Measurements from ENCODE around the gene ZFP37.
"Not testable (repeated sequence)": the region's sequence is repeated elsewhere in the genome, so short reads cannot be mapped to it uniquely, and the experiment has no call there.

The ZFP37 gene

DNA sequence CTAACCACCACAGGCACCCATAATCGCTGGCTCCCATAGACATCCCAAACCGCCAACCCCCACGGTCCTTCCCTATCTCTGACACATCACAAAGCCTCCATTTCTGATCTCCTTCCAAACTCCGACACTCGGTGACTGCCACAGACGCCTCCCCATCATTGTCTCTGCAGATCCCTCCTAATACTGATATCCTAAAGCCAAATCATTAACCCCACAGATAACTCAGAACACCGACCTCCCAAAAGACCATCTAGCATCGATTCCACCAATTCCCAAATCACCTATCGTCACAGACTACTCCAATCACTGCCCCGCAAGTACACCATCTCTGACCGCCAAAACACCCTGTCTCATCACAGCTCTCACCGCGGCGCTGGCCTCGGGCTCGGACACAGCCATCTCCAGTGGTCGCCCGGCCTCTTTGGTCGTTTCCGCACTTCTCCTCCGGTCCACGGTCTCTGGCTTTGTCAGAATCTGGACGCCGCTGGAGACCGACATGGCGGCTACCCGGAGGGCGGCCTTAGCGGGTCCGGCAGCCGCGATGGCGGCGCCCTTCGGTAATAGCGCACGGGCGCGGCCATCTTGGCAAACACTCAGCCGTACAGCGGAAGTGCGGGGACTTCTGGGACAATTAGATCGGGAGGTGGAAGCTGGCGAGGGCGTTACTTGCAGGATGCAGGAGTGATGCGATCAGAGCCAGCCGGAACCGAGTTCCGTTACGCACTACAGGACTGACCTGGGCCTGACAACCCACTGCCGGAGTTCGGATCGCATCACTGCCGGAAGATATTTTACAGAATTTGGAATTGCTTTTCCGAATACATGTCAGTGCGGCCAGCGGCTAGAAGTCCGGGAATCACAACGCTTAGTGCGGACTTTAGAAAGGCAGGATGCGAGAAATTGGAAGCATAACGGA lies at the start of gene ZFP37:
Gene ZFP37, minus strand, starts transcription at position 534 of the 916 bp plus-strand sequence. Its CDS starts 36 bp downstream, at position 498.
- peak; percentile 47 to 74 (median 65) for DNase-seq (ENCODE audit: low read depth in 3 of 3)

DNA sequence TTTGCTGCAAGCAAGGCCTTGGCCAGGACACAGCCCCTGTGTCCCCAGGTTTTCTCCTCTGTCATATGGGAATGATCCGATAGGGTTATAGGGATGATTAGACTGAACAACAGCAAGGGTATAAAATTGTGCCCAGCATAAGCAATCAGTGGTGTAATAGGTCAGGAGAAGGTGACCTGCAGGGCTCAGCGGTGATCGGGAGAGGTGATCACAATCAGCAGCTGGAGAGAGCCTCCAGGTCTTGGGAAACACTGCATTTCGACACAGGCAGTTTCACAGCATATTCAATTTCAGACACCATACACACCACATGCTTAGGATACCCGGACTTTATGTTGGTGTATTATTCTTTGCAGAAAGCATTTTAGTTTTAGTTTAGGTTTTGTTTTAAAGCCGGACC lies 48.8 kb upstream of the ZFP37 start:
- DNase-seq (ENCODE audit: low read depth in 3 of 3), result not testable (repeated sequence)

DNA sequence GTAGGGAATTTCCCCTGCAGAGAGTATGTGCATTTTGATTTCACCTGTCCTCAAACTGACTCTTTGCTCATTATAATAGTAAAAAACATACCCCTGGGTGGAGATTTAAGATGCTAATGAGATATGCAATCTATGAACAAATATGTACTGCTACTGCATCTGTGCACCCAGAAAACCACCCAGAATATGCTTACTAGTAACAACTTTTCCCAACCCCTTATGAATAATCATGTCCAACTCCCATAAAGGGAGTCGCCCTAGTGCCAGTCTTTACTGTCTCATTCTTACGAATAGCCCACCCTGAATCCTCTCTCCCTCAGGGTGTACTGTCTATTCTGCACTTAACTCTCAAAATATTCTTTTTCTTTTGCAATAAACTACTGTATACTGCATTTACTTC lies 39.0 kb upstream of the ZFP37 start:
- DNase-seq (ENCODE audit: low read depth in 3 of 3), result no peak

DNA sequence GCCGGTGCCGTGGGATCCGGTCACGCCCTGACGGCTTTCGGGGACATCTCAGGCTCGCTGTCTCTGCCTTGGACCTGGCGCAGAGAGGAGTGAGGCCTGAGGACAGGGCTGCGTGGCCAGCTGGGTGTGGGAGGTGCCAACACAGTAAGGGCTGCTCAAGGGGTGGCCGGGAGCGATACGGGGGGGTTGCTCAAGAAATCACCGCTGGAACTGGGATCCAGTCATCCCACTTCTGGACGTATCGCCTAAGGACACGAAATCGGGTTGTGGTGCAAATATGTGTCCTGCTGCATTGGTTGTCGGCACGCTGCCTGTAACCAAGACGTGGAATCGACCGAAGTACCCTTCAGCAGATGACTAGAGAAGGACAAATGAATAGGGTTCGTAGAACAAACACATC lies 33.4 kb upstream of the ZFP37 start:
- DNase-seq (ENCODE audit: low read depth in 3 of 3), result not testable (repeated sequence)

DNA sequence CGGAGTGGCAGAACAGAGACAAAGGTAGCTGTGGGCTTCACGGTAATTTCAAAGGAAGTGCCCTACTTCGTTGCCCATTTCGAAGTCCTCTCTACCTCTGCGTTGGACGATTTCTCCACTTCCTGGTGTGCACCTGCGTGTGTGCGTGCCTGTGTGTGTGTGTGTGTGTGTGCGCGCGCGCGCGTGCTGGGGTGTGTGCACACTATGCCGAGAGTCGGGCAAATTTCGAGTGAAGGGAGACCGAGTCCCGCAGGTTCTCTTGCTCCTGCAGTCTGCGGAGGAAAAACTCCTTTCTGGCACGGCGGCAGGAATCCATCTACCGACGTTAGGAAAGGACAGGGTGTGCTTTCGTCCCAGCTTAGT lies 32.6 kb upstream of the ZFP37 start:
- not testable (repeated sequence) for DNase-seq (ENCODE audit: low read depth in 3 of 3)

DNA sequence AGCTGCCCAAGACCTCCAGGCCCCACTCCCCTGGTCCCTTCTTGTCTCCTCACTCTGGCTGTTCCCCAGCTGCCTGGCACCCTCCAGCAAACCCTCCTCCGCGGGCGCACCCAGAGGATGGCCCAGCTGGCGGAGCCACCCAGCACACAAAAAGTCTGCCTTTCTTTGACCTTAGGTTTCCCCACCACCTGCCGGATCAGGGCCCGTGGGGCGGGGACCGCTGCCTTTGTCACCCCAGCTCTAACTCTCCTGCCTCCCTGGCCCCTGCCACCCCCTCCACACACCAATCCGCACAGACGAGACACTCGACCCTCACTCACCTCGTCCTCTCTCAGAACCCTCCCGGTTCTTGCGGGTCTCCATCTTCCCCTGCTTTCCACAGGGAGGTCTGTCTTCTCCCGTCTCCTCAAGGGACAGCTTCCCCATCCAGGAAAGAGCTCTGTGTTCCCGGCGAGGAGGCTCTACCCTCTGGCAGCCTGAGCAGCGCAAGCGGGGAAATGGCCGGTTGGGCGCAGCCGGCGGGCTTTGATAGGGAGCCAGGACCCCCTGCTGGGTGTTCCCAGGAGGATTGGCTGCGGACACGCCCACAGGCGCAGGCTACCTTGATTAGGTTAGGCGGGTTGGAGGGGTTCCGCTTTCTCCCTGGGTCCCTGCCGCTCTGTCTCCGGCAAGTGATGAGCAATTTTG lies 32.1 kb upstream of the ZFP37 start:
- DNase-seq (ENCODE audit: low read depth in 3 of 3), result not testable (repeated sequence)

DNA sequence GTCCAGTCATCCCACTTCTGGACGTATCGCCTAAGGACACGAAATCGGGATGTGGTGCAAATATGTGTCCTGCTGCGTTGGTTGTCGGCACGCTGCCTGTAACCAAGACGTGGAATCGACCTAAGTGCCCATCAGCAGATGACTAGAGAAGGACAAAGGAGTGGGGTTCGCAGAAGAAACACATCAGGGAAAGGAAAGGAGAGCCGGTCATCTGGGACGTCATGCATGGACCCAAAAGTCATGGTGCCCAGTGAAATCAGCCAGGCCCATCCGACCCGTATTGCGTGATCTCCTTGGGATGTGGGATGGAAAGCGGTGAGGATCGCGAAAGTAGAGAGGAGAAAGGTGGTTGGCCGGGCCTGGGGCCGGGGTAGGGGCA lies 6.4 kb upstream of the ZFP37 start:
- not testable (repeated sequence) for DNase-seq (ENCODE audit: low read depth in 3 of 3)

DNA sequence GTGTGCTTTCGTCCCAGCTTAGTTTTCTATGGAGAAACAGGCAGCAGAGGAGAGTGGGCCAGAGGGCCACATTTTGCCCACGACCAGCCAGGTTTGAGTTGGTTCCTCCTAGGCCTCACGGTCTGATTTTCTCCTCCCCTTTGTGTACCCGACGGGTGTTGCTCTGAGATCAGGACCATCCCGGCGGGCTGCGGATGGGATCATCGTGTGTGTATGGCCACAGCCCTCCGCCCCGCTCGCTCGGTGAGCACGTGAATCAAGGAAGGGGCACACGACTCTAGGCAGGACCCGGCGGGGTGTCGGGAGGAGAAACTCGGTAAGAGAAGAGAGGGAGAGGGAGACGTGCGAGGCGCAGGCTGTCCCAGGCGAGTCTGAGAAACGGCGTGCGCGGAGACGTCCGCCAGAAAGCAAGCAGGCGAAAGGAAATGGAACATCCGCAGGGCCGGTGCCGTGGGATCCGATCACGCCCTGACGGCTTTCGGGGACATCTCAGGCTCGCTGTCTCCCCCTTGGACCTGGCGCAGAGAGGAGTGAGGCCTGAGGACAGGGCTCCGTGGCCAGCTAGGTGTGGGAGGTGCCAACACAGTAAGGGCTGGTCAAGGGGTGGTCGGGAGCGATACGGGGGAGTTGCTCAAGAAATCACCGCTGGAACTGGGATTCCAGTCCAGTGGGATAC lies 5.9 kb upstream of the ZFP37 start:
- not testable (repeated sequence) for DNase-seq (ENCODE audit: low read depth in 3 of 3)

DNA sequence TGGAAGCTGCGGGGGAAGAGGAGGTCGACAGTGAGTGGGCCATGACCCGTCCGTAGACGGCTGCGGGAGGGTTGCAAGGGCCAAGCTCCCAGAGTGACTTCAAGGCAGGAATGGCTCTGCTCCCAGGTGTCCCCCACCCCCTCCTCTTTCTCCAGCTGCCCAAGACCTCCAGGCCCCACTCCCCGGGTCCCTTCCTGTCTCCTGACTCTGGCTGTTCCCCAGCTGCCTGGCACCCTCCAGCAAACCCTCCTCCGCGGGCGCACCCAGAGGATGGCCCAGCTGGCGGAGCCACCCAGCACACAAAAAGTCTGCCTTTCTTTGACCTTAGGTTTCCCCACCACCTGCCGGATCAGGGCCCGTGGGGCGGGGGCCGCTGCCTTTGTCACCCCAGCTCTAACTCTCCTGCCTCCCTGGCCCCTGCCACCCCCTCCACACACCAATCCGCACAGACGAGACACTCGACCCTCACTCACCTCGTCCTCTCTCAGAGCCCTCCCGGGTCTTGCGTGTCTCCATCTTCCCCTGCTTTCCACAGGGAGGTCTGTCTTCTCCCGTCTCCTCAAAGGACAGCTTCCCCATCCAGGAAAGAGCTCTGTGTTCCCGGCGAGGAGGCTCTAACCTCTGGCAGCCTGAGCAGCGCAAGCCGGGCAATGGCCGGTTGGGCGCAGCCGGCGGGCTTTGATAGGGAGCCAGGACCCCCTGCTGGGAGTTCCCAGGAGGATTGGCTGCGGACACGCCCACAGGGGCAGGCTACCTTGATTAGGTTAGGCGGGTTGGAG lies 4.7 kb upstream of the ZFP37 start:
- DNase-seq (ENCODE audit: low read depth in 3 of 3), result not testable (repeated sequence)

DNA sequence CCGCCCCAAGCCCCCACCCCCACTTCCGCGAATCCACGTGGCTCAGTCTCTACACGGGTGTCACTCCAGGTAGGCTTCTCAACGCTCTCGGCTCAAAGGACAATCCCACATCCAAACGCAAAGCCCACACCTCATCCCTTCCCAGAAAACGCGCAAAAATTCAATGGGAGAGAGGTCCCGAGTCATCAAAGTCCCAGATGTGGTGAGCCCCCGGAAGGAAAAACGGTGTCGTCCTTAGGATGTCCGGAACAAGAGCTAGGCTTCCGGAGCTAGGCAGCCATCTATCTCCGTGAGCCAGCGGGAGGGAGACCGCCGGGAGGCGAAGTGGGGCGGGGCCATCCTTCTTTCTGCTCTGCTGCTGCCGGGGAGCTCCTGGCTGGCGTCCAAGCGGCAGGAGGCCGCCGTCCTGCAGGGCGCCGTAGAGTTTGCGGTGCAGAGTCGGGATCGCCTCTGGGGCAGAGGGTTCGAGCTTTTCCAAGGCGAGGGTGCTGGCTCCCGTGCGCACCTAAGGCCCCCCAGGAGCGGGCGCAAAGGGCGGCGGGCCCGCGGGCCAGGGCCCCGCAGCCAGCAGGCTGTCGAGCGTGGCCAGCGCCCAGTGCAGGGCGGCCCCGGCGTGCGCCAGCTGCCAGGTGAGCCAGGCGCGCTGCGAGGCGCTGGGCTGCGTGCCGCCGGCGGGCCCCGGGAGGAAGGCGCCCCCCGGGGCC lies 3.2 kb upstream of the ZFP37 start:
- DNase-seq (ENCODE audit: low read depth in 3 of 3), result not testable (repeated sequence)

DNA sequence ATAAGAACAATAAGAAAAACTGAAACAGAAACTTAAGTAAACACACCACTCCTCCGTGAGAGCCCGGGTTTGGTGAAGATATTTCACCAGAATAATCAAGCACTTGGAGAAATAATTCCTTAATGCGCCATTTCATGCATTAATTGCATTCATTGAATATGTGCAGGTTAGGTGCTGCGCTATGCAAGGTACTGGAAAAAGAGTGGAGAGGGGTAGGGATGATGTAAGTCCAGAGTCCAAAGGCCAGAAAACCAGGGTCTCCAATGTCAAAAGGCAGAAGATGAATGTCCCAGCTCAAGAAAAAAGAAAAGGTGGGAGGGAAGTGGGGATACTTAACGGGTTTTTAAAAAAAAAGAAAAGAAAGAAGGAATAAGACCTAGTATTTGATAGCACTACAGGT lies 669 bp upstream of the ZFP37 start:
- DNase-seq (ENCODE audit: low read depth in 3 of 3), result no peak

DNA sequence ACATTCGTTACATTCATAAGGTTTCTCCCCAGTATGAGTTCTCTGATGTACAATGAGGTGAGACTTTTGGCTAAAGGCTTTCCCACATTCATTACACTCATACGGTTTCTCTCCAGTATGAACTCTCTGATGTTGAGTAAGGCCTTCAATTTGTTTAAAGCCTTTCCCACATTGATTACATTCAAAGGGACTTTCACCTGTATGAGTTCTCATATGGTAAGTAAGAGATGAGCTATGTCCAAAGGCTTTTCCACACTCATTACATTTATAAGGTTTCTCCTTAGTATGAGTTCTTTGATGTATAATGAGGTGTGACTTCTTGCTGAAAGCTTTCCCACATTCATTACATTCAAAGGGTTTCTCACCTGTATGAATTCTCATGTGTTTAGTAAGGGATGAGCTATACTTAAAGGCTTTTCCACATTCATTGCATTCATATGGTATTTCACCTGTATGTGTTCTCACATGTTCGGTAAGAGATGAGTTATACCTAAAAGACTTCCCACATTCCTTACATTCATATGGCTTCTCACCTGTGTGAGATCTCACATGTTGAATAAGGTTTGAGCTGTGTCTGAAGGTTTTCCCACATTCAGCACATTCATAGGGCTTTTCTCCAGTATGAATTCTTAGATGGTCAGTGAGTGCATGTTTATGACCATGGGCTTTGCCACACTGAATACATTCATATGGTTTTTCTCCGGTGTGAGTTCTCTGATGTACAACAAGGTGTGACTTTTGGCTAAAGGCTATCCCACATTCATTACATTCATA lies 13.5 kb downstream of the ZFP37 start:
- DNase-seq (ENCODE audit: low read depth in 3 of 3), result no peak

DNA sequence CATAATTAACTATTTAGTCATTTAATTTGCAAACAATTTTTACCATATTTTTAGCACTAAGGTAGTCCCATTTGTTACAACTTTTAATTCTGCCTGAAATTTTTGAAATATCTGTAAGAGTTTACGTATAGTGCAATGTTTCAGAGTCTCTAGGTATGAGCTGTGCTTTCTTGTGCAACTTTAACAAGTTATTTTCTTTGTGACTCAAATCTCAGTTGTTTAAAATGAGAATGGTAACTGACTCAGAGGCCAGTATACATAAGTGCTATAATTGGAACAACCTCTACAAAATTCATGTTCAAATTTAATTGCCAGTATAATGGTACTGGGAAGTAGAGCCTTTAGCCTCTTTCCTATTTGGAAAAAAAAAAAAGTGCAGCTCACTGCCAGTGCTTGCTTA lies 30.3 kb downstream of the ZFP37 start:
- no peak for DNase-seq (ENCODE audit: low read depth in 3 of 3)

DNA sequence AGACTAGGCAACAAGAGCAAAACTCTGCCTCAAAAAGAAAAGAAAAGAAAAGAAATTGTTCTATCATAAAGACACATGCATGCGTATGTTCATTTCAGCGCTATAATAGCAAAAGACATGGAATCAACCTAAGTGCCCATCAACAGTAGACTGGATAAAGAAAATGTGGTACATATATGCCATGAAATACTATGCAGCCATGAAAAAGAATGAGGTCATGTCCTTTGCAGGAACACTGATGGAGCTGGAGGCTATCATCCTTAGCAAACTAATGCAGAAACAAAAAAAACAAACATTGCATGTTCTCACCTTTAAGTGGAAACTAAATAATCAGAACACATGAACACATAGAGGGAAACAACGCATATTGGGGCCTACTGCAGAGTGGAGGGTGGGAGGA lies 38.3 kb downstream of the ZFP37 start:
- no peak for DNase-seq (ENCODE audit: low read depth in 3 of 3)

DNA sequence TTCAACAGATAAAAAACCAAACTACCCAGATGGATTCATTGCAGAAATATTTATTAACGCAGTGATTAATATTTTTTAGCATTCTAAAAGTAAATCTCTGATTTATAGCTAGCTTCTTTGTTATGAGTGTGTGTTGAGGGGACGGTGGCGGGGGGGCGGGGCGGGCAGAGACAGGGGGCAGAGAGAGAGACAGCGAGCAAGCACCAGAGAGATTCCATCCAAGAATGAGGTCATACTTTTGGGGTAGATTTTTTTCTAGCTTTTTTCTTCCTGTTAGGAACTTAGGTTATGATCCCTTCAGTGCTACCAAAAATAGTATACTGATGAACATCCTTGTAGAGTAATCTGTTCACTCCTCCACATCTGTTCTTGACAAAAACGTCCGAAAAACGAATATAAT lies 44.0 kb downstream of the ZFP37 start:
- no peak for DNase-seq (ENCODE audit: low read depth in 3 of 3)

DNA sequence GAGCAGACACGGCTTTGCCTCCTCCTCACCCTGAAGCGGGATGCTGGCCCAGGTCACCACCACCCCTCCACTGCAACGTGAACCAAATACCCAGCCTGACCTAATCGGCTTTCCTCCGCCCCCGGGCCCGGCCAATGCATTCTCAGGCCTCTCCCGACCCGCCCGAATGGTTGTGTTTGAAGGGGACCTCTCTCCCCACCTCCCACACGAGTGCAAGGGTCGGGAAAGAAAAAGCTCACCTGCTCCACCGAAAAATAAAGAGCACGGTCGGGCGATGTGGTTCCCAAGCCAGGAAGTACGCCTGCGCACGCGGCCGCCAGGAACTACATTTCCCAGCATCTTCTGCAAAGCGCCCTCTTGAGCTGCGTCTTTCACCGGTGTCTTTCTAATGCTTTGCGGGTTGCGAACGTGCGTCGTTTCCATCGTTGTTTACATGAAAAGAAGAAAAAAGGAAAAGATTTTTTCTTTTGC lies 44.6 kb downstream of the ZFP37 start, which contains the start of gene ZNF883:
Gene ZNF883, minus strand, starts transcription at position 282 of the 471 bp plus-strand sequence.
- DNase-seq (ENCODE audit: low read depth in 3 of 3), result peak in 1 of 3 experiments; percentile 27

DNA sequence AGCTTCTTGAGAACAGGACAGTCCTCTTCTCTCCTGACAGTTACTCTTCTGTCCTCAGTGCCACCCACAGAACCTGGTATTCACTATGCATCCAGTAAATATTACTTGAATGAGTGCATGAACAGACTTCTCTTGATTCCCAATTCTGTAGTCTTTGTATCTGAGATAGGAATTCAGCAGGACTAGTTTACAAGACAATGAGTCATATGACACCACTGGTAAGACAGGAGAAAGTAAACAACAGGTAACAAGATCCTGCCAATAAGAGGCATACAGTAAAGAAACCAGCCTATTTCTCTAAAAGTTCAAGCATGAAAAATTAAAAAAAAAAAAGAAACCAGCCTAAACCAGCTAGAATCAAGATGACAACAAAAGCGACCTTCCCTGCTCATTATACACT lies 50.7 kb downstream of the ZFP37 start:
- DNase-seq (ENCODE audit: low read depth in 3 of 3), result no peak

DNA sequence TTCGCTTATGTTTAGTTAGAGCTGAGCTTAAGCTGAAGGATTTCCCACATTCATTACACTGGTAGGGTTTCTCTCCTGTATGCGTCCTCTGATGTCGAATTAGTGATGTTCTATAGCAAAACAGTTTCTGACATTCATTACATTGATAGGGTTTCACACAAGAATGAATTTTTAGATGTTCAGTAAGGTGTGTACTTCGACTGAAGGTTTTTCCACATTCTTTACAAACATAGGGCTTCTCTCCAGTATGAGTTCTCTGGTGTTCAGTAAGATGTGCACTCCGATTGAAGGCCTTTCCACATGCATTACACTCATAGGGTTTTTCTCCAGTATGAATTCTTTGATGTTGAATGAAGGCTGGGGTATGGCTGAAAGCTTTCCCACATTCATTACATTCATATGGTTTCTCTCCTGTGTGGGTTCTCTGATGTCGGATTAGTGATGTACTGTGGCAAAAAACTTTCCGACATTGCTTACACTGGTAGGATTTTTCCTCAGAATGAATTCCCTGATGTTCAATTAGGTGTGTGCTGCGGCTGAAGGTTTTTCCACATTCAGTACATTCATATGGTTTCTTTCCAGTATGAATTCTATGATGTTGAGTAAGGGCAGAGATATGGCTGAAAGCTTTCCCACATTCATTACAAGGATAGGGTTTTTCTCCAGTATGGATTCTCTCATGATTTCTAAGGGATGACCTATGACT lies 59.1 kb downstream of the ZFP37 start:
- no peak for DNase-seq (ENCODE audit: low read depth in 3 of 3)
